Measurements from ENCODE around the gene BATF3.
"Not testable (repeated sequence)": the region's sequence is repeated elsewhere in the genome, so short reads cannot be mapped to it uniquely, and the experiment has no call there.

The BATF3 gene

GRCh38 chr1:212655668-212656440, 43.8 kb downstream of the BATF3 start:
- DNase-seq: no peak

- DNase-seq: no peak
These were observed 47.0 kb downstream of the BATF3 start for GRCh38 chr1:212652609-212653008.

DNA sequence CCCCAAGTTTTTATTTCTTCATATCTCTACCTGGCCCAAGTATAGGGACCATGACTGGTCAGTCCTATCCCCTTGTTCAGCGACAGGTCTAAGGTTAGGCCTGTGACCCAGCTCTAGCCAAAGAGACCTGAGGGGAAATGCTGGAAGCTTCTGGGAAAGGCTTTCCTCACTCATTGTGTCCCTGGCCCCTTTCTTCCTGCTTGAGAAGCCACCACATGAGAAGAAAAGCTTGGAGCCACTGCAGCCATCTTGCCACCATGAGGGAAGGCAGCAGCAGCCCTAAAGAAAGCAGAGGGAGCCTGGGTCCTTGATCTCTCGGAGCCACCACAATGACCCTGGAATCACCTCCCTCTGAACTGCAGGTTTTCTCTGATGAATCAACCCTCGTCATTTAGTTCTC, 47.7 kb downstream of the BATF3 start:
- DNase-seq: no peak

- no peak for DNase-seq
These were observed 48.1 kb downstream of the BATF3 start for GRCh38 chr1:212651521-212651920.

GRCh38 chr1:212650228-212650627, 49.4 kb downstream of the BATF3 start:
- no peak for DNase-seq

- DNase-seq: no peak
These were observed 50.6 kb downstream of the BATF3 start for GRCh38 chr1:212649020-212649419.

GRCh38 chr1:212648431-212648830, 51.2 kb downstream of the BATF3 start:
- DNase-seq: no peak

- no peak for DNase-seq
These were observed 52.6 kb downstream of the BATF3 start for GRCh38 chr1:212647004-212647403.

GRCh38 chr1:212646588-212646987, 53.1 kb downstream of the BATF3 start:
- DNase-seq: no peak

DNA sequence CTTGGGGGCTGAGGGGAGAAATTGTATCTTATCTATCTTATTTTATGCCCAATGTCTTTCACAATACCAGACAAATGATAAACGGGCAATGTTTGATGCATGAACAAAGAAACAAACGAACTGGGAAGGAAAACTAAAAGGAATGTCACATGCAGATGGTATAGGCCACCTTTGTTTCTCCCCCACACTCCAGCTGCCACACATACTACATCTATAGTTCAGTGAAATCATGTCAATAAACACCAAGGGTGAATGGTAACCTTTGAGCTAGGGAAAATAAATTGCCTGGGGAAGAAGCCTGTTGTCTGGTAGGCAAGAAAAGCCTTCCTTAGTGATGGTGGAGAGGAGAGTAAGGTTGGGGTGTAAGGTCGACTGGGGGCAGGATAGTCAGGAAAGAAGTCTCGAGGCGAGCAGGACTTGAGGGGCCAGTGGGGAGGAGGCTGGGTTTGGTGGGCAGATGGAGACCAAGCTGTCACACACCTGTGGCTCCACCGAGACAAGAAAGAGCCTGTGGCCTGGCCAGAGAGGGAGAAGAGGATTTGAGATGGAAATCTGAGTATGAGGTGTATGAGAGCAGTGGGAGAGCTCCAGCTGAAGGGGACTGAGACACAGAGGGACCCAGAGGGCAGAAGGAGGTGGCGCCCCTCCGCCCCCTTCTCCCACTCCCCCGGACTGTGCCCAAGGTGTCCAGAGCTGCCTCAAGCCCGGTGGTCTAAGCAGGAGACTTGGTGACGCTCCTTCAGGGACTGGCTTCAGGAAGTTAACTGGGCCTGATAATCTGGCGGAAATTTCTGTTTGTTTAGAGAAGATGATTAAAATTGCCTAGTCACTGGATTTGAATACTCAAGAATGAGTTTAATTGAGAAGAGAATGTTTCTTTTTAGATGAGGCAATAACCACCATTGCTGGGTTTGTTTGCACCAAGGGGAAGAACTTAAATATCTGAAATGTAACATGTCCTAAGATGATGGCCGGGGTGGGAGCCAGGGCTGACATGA, 53.8 kb downstream of the BATF3 start:
- DNase-seq: peak; percentile 27

DNA sequence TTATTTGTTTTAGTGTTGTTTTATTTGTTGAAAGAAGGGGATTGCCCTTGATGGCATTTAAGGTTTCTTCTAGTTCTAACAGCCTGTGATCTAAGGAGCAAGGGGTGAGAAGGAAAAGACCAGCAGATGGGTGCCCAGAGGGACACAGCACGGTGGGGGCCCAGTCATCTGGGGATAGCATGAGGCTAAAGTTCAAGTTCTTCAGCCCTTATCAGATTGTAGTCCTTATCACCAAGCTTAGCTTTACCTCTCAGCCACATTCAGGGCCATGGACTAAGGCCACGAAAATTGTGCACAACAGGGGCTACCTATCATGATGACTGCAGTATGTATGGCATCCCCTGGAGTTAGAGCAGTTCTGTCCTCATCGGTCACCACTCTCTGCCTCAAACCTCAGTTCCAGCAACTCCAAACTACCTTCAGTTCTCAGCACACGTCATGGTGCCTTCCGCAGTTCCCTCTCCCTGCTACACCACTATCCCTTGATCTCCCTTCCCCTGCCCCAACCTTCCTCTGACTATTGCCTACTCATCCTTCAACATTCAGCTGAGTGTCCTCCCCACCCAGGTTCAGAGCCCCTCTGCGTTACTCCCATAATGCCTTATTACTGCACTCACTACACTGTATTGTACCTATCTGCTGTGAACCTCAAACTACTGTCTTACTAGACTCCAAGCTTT, 54.6 kb downstream of the BATF3 start:
- DNase-seq: no peak

DNA sequence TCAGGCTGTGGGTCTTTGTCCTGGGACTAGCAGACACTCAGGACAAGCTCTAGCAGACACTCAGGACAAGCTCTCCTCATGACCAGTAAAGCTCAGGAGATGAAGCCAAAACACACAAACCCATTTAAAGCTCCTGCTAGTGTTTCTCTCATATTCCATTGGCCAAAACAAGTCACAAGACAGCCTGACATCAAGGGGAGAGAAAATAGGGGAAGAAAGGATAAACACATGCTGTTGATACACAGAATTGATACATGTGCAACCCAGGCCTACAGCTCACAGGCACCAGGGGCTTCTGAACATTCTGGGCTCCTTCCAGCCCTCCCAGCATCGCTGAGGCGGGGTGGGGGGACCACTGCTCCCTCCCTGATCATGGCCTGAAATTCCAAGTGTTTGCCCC, 55.8 kb downstream of the BATF3 start:
- no peak for DNase-seq

- DNase-seq: no peak
These were observed 57.7 kb downstream of the BATF3 start for GRCh38 chr1:212641956-212642355.

DNA sequence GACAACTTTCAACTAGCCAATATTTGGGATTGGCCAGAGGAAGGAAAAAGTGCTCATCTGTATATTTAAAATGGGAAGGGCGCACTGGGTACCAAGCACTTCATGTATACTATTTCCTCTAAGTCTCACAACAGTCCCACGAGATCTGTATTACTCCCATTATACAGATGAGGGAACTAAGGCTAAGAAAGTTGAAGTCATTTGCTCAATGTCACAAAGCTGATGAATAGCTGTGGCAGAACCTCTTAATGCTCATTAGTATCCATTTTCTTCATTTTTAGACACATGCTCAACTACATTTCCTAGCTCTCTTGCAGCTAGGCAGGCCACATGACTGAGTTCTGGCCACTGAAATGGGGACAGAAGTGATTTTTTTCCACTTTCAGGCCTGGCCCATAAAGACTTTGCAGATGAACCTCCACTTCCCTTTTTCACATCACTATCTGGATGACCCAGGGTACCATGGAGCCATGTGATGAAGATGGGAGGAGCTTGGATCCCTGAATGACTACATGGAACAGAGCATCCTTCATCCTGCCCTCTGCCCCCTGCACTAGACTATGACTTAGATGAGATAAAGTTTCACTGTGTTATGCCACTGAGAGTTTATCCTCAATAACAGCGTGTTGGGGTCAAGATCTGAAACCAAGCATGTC, 59.3 kb downstream of the BATF3 start:
- no peak for DNase-seq

DNA sequence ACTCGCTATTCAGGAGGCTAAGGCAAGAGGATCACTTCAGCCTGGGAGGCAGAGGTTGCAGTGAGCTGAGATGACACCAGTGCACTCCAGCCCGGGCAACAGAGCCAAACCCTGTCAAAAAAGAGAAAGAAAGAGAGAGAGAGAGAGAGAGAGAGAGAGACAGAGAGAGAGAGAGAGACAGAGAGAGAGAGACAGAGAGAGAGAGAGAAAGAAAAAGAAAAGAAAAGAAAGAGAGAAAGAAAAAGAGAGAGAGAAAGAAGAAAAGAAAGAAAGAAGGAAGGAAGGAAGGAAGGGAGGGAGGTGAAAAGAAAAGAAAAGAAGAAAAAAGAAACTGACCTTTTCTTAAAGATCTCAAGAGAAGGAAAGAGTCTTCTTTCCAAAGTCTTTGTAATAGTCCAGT, 60.1 kb downstream of the BATF3 start:
- DNase-seq: not testable (repeated sequence)

- no peak for DNase-seq
These were observed 61.0 kb downstream of the BATF3 start for GRCh38 chr1:212638492-212639151.

DNA sequence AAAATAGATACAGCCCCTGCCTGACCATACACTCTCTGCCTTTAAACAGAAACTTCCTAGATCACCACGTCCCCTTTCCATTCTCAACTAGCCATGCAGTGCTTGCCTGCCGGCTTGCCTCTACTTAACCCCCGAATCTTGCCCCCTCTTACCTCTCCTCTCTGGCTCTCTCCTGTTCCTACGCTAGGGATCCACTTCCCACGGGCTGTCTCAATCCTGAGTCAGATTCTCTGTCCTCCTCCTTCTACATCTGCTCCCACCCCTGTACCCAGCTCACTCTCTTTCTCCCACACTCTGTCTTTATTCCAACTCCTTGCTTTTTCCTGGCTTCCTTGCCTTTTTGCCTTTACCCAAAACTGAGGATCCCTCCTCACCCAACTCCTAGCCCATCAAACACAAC, 61.7 kb downstream of the BATF3 start:
- DNase-seq: no peak

Data from NCI-H524 treated with DMSO at 0.1 percent for 48 hours (cell line).